ENCODE results near the gene PNMA8C. TPM values are rescaled to one million over a fixed set of nuclear protein-coding genes. Genes with fewer than 3 reads are reported as not detected.

The PNMA8C gene
- total and polyA plus RNA-seq, 12 donors, result 0.47 to 4.4 (median 1.9) TPM

DNA sequence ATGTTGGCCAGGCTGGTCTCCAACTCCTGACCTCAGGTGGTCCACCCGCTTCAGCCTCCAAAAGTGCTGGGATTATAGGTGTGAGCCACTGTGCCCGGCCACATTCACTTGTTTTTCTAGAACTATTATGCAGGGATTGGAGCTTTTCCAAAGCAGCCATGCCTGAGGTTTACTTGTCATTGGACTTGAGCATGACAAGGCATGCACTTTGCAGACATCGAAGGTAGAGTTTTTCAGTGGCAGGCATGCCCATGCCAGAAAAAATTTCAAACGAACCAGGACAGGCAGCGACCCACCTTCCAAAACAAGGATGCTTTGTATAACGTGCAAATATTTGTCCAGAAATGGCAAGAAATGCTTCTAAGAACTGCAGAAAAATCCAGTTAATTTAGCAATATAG, 24.9 kb upstream of the PNMA8C start:
- intact Hi-C loops (cut with DNase I), result no loop called here

DNA sequence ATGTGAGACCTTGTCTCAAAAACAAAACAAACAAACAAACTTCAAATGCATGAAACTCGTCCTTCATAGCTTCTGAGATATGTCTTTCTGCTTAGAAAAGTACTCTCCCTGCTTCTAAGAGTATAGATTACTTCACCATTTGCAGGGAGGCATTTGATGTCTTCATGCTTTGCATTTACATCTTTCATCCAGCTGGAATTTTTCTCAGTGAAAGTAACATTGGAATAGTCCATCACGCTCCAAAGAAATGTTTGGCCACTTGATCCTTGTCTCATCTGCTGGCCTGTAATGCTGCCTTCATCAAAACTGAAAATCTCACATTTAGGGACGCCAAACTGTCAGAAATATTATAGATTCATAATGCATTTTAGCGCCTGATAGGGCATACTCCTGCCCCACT, 23.4 kb upstream of the PNMA8C start:
- intact Hi-C loops (cut with DNase I), result no loop called here

More for the DNA sequence above, 24.9 kb upstream of the PNMA8C start:
- WGBS, 4 donors, result 87 to 91% (median 89%) methylated on average over 6 of the region's 6 CpGs
- Histone ChIP-seq H3K4me1 (replicated peaks in 1 of 2) (no peaks in the 10 kb centered on the region), H3K36me3 (replicated peaks in 1 of 2) (no peaks in the 10 kb centered on the region), H3K9me3 (replicated peaks in 1 of 3) (no peaks in the 10 kb centered on the region), H3K27ac (no peak overlapping the region), H3K4me3 (no peak overlapping the region), H3K27me3 (no peaks in the 10 kb centered on the region)
- no peak for DNase-seq
- TF ChIP-seq, protein P1, sequence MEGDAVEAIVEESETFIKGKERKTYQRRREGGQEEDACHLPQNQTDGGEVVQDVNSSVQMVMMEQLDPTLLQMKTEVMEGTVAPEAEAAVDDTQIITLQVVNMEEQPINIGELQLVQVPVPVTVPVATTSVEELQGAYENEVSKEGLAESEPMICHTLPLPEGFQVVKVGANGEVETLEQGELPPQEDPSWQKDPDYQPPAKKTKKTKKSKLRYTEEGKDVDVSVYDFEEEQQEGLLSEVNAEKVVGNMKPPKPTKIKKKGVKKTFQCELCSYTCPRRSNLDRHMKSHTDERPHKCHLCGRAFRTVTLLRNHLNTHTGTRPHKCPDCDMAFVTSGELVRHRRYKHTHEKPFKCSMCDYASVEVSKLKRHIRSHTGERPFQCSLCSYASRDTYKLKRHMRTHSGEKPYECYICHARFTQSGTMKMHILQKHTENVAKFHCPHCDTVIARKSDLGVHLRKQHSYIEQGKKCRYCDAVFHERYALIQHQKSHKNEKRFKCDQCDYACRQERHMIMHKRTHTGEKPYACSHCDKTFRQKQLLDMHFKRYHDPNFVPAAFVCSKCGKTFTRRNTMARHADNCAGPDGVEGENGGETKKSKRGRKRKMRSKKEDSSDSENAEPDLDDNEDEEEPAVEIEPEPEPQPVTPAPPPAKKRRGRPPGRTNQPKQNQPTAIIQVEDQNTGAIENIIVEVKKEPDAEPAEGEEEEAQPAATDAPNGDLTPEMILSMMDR (IDR thresholded peaks at IDR 0.05), result no peak
- no peak for TF ChIP-seq POLR2A (IDR thresholded peaks at IDR 0.05)

DNA sequence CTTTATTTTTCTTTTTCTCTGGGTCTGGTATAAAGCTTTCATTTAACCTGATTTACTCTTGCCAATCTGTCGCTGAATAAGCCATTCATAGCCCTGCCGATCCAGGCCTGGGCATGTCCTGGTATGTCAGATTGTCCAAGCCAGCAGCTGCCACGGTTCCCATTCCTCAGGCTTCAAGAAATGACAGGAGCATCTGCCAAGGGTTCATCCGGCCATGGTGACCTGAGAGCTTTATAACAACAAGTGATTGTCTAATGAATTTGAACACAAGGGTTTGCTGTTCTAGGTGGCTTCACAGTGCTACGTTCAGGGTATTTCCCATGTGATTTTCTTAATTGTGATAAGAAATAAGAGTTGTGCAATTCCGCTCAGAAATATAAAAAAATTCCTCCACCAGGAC, 22.6 kb upstream of the PNMA8C start:
- intact Hi-C loops (cut with DNase I), result no loop called here
- Histone ChIP-seq H3K36me3 (replicated peaks in 1 of 2) (no peaks in the 10 kb centered on the region), H3K4me3 (no peak overlapping the region), H3K27ac (no peak overlapping the region), H3K4me1 (replicated peaks in 1 of 2) (no peaks in the 10 kb centered on the region), H3K9me3 (replicated peaks in 1 of 3) (no peaks in the 10 kb centered on the region), H3K27me3 (no peaks in the 10 kb centered on the region)
- 66 to 76% (median 72%) methylated on average over 6 of the region's 6 CpGs for WGBS, 4 donors
- no peak for TF ChIP-seq POLR2A (IDR thresholded peaks at IDR 0.05)
- TF ChIP-seq, protein P1 (IDR thresholded peaks at IDR 0.05), result no peak
- DNase-seq, result no peak

More for the DNA sequence above, 23.4 kb upstream of the PNMA8C start:
- H3K36me3 ChIP-seq (replicated peaks in 1 of 2), result no peaks in the 10 kb centered on the region
- 45 to 54% (median 49%) methylated on average over 4 of the region's 4 CpGs for WGBS, 4 donors
- H3K4me1 ChIP-seq (replicated peaks in 1 of 2), result no peaks in the 10 kb centered on the region
- no peak for DNase-seq
- H3K4me3 ChIP-seq, result no peak overlapping the region
- TF ChIP-seq POLR2A (IDR thresholded peaks at IDR 0.05), result no peak
- TF ChIP-seq, protein P1 (IDR thresholded peaks at IDR 0.05), result no peak
- no peaks in the 10 kb centered on the region for H3K9me3 ChIP-seq (replicated peaks in 1 of 3)
- no peak overlapping the region for H3K27ac ChIP-seq
- H3K27me3 ChIP-seq, result no peaks in the 10 kb centered on the region

DNA sequence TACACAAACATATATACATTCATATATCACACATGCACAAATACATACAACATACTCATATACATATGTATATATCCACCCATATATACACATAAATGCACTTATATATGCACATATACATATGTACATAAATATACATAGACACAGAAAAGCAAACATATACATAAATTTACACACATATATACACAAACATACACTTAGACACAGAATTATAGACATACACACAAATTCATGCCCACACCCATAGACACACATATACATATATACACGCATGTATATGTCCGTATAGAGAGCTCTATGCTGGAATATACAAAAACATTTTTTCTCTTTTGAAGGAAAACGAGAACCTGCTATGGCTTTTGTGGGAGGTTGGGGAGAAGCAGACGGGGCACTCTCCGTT, 22.0 kb upstream of the PNMA8C start:
- H3K27ac ChIP-seq, result no peak overlapping the region
- intact Hi-C loops (cut with DNase I), result no loop called here
- H3K36me3 ChIP-seq (replicated peaks in 1 of 2), result no peaks in the 10 kb centered on the region
- no peaks in the 10 kb centered on the region for H3K9me3 ChIP-seq (replicated peaks in 1 of 3)
- 76 to 83% (median 79%) methylated on average over 5 of the region's 5 CpGs for WGBS, 4 donors
- no peak overlapping the region for H3K4me3 ChIP-seq
- no peak for DNase-seq
- no peak for TF ChIP-seq POLR2A (IDR thresholded peaks at IDR 0.05)
- TF ChIP-seq, protein P1 (IDR thresholded peaks at IDR 0.05), result no peak
- H3K27me3 ChIP-seq, result no peaks in the 10 kb centered on the region
- no peaks in the 10 kb centered on the region for H3K4me1 ChIP-seq (replicated peaks in 1 of 2)

Measured in adrenal gland (tissue), 12 donors.